Osteocyte (in vitro differentiated cells): ENCODE data around the gene PPP1R3G. TPM values are rescaled to one million over a fixed set of nuclear protein-coding genes. Genes with fewer than 3 reads are reported as not detected.
A peak's percentile ranks its signal among the peaks of the same experiment; 100 is the strongest.

Source experiments
- DNase-seq: peaks from one replicate; pipeline ENCODE4 v3.0.0; 2021; ENCODE audit warnings: mixed read lengths; ENCODE audit not compliant: unreplicated experiment; ENCODE audit errors: extremely low spot score
- H3K27ac Mint-ChIP-seq: one replicate; pipeline ENCODE4 v1.8.0; 2021; ENCODE audit warnings: mild to moderate bottlenecking, mixed read lengths; ENCODE audit not compliant: unreplicated experiment
- H3K27me3 Mint-ChIP-seq: one replicate; pipeline ENCODE4 v1.8.0; 2021; ENCODE audit warnings: mixed read lengths; ENCODE audit not compliant: unreplicated experiment
- H3K36me3 Mint-ChIP-seq: one replicate; pipeline ENCODE4 v1.8.0; 2021; ENCODE audit warnings: mixed read lengths; ENCODE audit not compliant: unreplicated experiment
- H3K4me1 Mint-ChIP-seq: one replicate; pipeline ENCODE4 v1.8.0; 2021; ENCODE audit warnings: mixed read lengths; ENCODE audit not compliant: unreplicated experiment
- H3K4me3 Mint-ChIP-seq: one replicate; pipeline ENCODE4 v1.8.0; 2021; ENCODE audit warnings: mild to moderate bottlenecking, moderate library complexity, mixed read lengths; ENCODE audit not compliant: unreplicated experiment
- H3K9me3 Mint-ChIP-seq: one replicate; pipeline ENCODE4 v1.8.0; 2021; ENCODE audit warnings: mixed read lengths; ENCODE audit not compliant: unreplicated experiment
- CTCF ChIP-seq: fragments of 200-600 bp; sonication (generic); IDR thresholded peaks from 2 replicates; pipeline ENCODE4 v1.5.0; 2021; ENCODE audit warnings: antibody characterized with exemption, mild to moderate bottlenecking, moderate library complexity
- total RNA-seq: library from RNA; stranded (reverse); gene quantifications from 2 replicates; pipeline ENCODE4 v1.2.1, GENCODE V29; 2021

The PPP1R3G gene
- total RNA-seq, 1 donor from 2014 or later: 0.40 TPM

GRCh38 chr6:5110246-5110645 lies 25.1 kb downstream of the PPP1R3G start:
- no peak for TF ChIP-seq CTCF
- Mint-ChIP-seq H3K4me3 (no peak overlapping the region), H3K27me3 (no peaks in the 10 kb centered on the region), H3K36me3 (peaks cover 2% of the 10 kb centered on the region), H3K9me3 (no peaks in the 10 kb centered on the region), H3K4me1 (no peaks in the 10 kb centered on the region), H3K27ac (no peak overlapping the region)
- no peak for DNase-seq

DNA sequence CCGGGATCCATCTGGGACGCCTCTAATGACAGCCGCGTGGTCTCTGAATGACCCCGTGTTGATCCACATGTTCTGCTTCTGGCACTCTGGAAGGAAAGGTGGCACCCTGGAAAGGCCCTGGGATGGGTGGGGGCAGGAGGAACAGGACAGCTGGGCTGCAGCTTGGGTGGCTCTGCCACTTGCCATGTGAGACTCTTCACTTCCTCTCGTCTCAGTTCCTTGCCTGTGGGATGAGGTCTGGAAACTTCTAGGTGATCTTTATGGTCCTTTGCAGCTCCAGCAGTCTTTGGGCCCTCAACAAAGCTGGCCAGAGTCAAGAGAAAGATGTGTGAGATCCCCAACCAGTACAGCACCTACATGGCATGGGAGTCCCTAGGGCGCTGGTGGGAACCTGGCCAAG lies 26.5 kb downstream of the PPP1R3G start:
- DNase-seq: no peak

GRCh38 chr6:5112066-5112799 lies 27.1 kb downstream of the PPP1R3G start:
- no peaks in the 10 kb centered on the region for H3K9me3 Mint-ChIP-seq
- DNase-seq: no peak
- H3K4me1 Mint-ChIP-seq: peaks cover 4% of the 10 kb centered on the region
- H3K4me3 Mint-ChIP-seq: no peak overlapping the region
- no peaks in the 10 kb centered on the region for H3K27me3 Mint-ChIP-seq
- H3K27ac Mint-ChIP-seq: no peak overlapping the region
- peaks cover 2% of the 10 kb centered on the region for H3K36me3 Mint-ChIP-seq
- TF ChIP-seq CTCF: no peak

More for the DNA sequence above, 26.5 kb downstream of the PPP1R3G start:
- no peak for TF ChIP-seq CTCF
- Mint-ChIP-seq H3K27ac (no peak overlapping the region), H3K27me3 (no peaks in the 10 kb centered on the region), H3K4me3 (no peak overlapping the region), H3K4me1 (peaks cover 4% of the 10 kb centered on the region), H3K9me3 (no peaks in the 10 kb centered on the region), H3K36me3 (peaks cover 2% of the 10 kb centered on the region)

DNA sequence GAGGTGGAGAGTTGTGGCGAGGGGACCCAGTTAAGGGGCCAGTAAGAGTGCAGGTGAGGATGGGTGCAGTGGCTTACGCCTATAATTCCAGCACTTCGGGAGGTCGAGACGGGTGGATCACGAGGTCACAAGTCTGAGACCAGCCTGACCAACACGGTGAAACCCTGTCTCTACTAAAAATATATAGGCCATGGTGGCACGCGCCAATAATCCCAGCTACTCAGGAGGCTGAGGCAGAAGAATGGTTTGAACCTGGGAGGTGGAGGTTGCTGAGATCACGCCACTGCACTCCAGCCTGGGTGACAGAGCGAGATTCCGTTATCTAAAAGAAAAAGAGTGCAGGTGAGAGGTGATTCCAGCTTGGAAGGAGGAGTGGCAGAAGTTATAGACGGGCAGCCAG lies 28.0 kb downstream of the PPP1R3G start:
- Mint-ChIP-seq H3K27ac (no peak overlapping the region), H3K27me3 (no peaks in the 10 kb centered on the region), H3K4me1 (peaks cover 4% of the 10 kb centered on the region), H3K9me3 (no peaks in the 10 kb centered on the region), H3K4me3 (no peak overlapping the region), H3K36me3 (peaks cover 2% of the 10 kb centered on the region)
- DNase-seq: no peak
- TF ChIP-seq CTCF: no peak

- Mint-ChIP-seq H3K27ac (no peak overlapping the region), H3K4me3 (no peak overlapping the region), H3K9me3 (no peaks in the 10 kb centered on the region), H3K4me1 (peaks cover 4% of the 10 kb centered on the region), H3K36me3 (peaks cover 2% of the 10 kb centered on the region), H3K27me3 (no peaks in the 10 kb centered on the region)
- peak; percentile 21 for TF ChIP-seq CTCF
- DNase-seq: no peak
These were observed 30.0 kb downstream of the PPP1R3G start for GRCh38 chr6:5115168-5115567.
